ENCODE data around the gene FEZF1.

The FEZF1 gene

GRCh38 chr7:122257056-122257455, 47.5 kb downstream of the FEZF1 start:
- no peak for TF ChIP-seq CTCF (IDR thresholded peaks at IDR 0.05)

- no peak for TF ChIP-seq CTCF (IDR thresholded peaks at IDR 0.05)
Measured at GRCh38 chr7:122256046-122256445, 48.5 kb downstream of the FEZF1 start.

- no peak for TF ChIP-seq CTCF (IDR thresholded peaks at IDR 0.05)
Measured at GRCh38 chr7:122255454-122255853, 49.1 kb downstream of the FEZF1 start.

Measured in LNCAP (cell line).